HG03354 (cell line): ENCODE results near the gene NT5C2.

ENCODE experiments used
- ATAC-seq: cut with Tn5 transposase; IDR thresholded peaks from one replicate; pipeline ENCODE4 v1.9.1; 2021; ENCODE audit warnings: mild to moderate bottlenecking; ENCODE audit not compliant: unreplicated experiment, poor library complexity, severe bottlenecking

NT5C2 gene

GRCh38 chr10:103041391-103041790 is 151.7 kb downstream of the NT5C2 start:
- ATAC-seq, result no peak

- ATAC-seq, result no peak
Observed at GRCh38 chr10:103040418-103040817, 152.7 kb downstream of the NT5C2 start.

DNA sequence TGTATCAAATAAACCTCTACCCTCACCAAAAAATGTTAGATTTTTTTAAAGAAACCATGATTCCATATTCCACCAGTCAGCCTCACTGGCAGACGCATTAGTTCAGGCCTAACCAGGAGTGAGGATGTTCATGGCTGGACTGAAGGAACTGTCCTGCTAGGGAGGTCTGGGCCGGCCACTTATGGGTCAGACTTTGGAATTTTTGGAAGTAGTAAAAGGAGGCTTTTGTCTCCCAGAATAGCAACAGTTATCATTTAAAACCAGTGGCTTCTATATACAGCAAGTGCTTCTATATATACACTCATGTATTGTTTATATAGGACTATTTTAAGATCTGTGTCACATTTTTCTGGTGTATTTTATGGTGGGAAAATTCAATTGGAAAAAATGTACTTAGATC is 154.5 kb downstream of the NT5C2 start:
- no peak for ATAC-seq
